WTC11 (cell line): ENCODE measurements around the gene PPP1R3F. TPM values are rescaled to one million over a fixed set of nuclear protein-coding genes. Genes with fewer than 3 reads are reported as not detected.

Source experiments
- ATAC-seq: fragments of 200-7000 bp; cut with Tn5 transposase; 2 replicates; pipeline ENCODE4 v1.10.0; 2021; ENCODE audit warnings: mild to moderate bottlenecking, moderate library complexity
- CTCF ChIA-PET: fragments of 300-600 bp; sonication (Branson Sonifier 250); formaldehyde crosslinking; loops from one replicate; lab custom pipeline; 2021; ENCODE audit warnings: antibody characterized with exemption; lab: Charles Lee
- POLR2A ChIA-PET: fragments of 350-600 bp; sonication (Branson Sonifier 250); formaldehyde crosslinking; loops from one replicate; lab custom pipeline; 2021; ENCODE audit warnings: antibody characterized with exemption; lab: Charles Lee
- DNase-seq: peaks from one replicate; pipeline ENCODE4 v3.0.0; 2021; ENCODE audit warnings: low spot score
- H3K27ac Mint-ChIP-seq: 2 replicates; pipeline ENCODE4 v1.8.0; 2021; ENCODE audit warnings: mixed read lengths
- H3K27me3 Mint-ChIP-seq: 2 replicates; pipeline ENCODE4 v1.8.0; 2021; ENCODE audit warnings: low read depth, mild to moderate bottlenecking, moderate library complexity, mixed read lengths
- H3K36me3 Mint-ChIP-seq: 2 replicates; pipeline ENCODE4 v1.8.0; 2021; ENCODE audit warnings: mixed read lengths
- H3K4me1 Mint-ChIP-seq: 2 replicates; pipeline ENCODE4 v1.8.0; 2022; ENCODE audit warnings: mixed read lengths
- H3K4me3 Mint-ChIP-seq: 2 replicates; pipeline ENCODE4 v1.8.0; 2021; ENCODE audit warnings: mild to moderate bottlenecking, moderate library complexity, mixed read lengths
- H3K9me3 Mint-ChIP-seq: 2 replicates; pipeline ENCODE4 v1.8.0; 2021; ENCODE audit warnings: mixed read lengths
- ATF2 ChIP-seq: sonication (generic); formaldehyde crosslinking; IDR thresholded peaks from 2 replicates; pipeline ENCODE4 v1.8.1; 2022; ENCODE audit warnings: low read depth, missing genetic modification reagents, borderline replicate concordance
- CREM ChIP-seq: sonication (generic); formaldehyde crosslinking; IDR thresholded peaks from 2 replicates; pipeline ENCODE4 v1.8.1; 2022; ENCODE audit warnings: mild to moderate bottlenecking, missing genetic modification reagents, moderate library complexity
- FOXJ3 ChIP-seq: sonication (generic); formaldehyde crosslinking; IDR thresholded peaks from 2 replicates; pipeline ENCODE4 v1.9.0; 2021; ENCODE audit warnings: missing genetic modification reagents, mild to moderate bottlenecking, borderline replicate concordance
- FOXP4 ChIP-seq: sonication (generic); formaldehyde crosslinking; IDR thresholded peaks from 2 replicates; pipeline ENCODE4 v1.8.0; 2022; ENCODE audit warnings: mild to moderate bottlenecking, missing genetic modification reagents
- GRHL2 ChIP-seq: fragments of 250-450 bp; sonication (Bioruptor Pico); IDR thresholded peaks from 2 replicates; pipeline ENCODE4 v1.8.0; 2022; ENCODE audit warnings: mild to moderate bottlenecking, moderate library complexity; ENCODE audit not compliant: insufficient replicate concordance, severe bottlenecking
- MXD4 ChIP-seq: fragments of 250-450 bp; sonication (Bioruptor Pico); IDR thresholded peaks from 2 replicates; pipeline ENCODE4 v1.8.0; 2021; ENCODE audit warnings: mild to moderate bottlenecking, moderate library complexity, borderline replicate concordance
- NFE2L1 ChIP-seq: sonication (generic); formaldehyde crosslinking; IDR thresholded peaks from 2 replicates; pipeline ENCODE4 v1.8.1; 2023; ENCODE audit warnings: missing genetic modification reagents
- NFYB ChIP-seq: sonication (generic); formaldehyde crosslinking; conservative IDR thresholded peaks from 2 replicates; pipeline ENCODE4 v1.8.0; 2022; ENCODE audit warnings: low read depth, missing genetic modification reagents
- NR2C2 ChIP-seq: sonication (generic); formaldehyde crosslinking; IDR thresholded peaks from 2 replicates; pipeline ENCODE4 v1.8.0; 2022; ENCODE audit warnings: mild to moderate bottlenecking, missing genetic modification reagents
- NR3C1 ChIP-seq: sonication (generic); formaldehyde crosslinking; conservative IDR thresholded peaks from 2 replicates; pipeline ENCODE4 v1.8.1; 2023; ENCODE audit warnings: low read depth, mild to moderate bottlenecking, missing genetic modification reagents
- RORB ChIP-seq: fragments of 250-450 bp; sonication (Bioruptor Pico); IDR thresholded peaks from 2 replicates; pipeline ENCODE4 v1.9.0; 2021; ENCODE audit warnings: mild to moderate bottlenecking
- SMAD4 ChIP-seq: sonication (generic); formaldehyde crosslinking; IDR thresholded peaks from 2 replicates; pipeline ENCODE4 v1.8.0; 2022; ENCODE audit warnings: mild to moderate bottlenecking, missing genetic modification reagents
- SP1 ChIP-seq: sonication (generic); formaldehyde crosslinking; conservative IDR thresholded peaks from 2 replicates; pipeline ENCODE4 v1.8.1; 2022; ENCODE audit warnings: missing genetic modification reagents
- TCF7 ChIP-seq: sonication (generic); formaldehyde crosslinking; IDR thresholded peaks from 2 replicates; pipeline ENCODE4 v1.8.0; 2022; ENCODE audit warnings: mild to moderate bottlenecking, low read depth, missing genetic modification reagents, moderate library complexity
- ZBTB21 ChIP-seq: sonication (generic); formaldehyde crosslinking; IDR thresholded peaks from 2 replicates; pipeline ENCODE4 v1.8.1; 2023; ENCODE audit warnings: mild to moderate bottlenecking, missing genetic modification reagents, borderline replicate concordance
- ZBTB43 ChIP-seq: sonication (generic); formaldehyde crosslinking; IDR thresholded peaks from 2 replicates; pipeline ENCODE4 v1.8.1; 2023; ENCODE audit warnings: mild to moderate bottlenecking, missing genetic modification reagents
- ZNF281 ChIP-seq: sonication (generic); formaldehyde crosslinking; IDR thresholded peaks from 2 replicates; pipeline ENCODE4 v1.8.0; 2023; ENCODE audit warnings: mild to moderate bottlenecking, missing genetic modification reagents
- ZNF425 ChIP-seq: fragments of 250-450 bp; sonication (Bioruptor Pico); conservative IDR thresholded peaks from 2 replicates; pipeline ENCODE4 v1.9.0; 2021; ENCODE audit warnings: mild to moderate bottlenecking
- ZNF671 ChIP-seq: fragments of 250-450 bp; sonication (Bioruptor Pico); IDR thresholded peaks from 2 replicates; pipeline ENCODE4 v1.8.0; 2021; ENCODE audit warnings: mild to moderate bottlenecking
- total RNA-seq: library from RNA; stranded (reverse); gene quantifications from 3 replicates; pipeline ENCODE4 v1.2.3, GENCODE V29; 2021

Gene PPP1R3F
- total RNA-seq, 1 experiment from 2014 or later = 7.0 TPM

- H3K36me3 Mint-ChIP-seq = peaks cover 8% of the 10 kb centered on the region; the same call in 1 of the 2 replicates
- peaks cover 22% of the 10 kb centered on the region for H3K4me1 Mint-ChIP-seq
- ChIA-PET POLR2A (interaction anchor here (0.6 to 1.4 kb wide), 5 partner anchors 38 to 592 kb away, joined by 3 to 5 read pairs (median 4); no protein-coding TSS in a partner anchor), CTCF (interaction anchor here (0.6 to 1.3 kb wide), 10 partner anchors 13 to 127 kb away, joined by 3 to 13 read pairs (median 4); no protein-coding TSS in a partner anchor)
- no peaks in the 10 kb centered on the region for H3K27me3 Mint-ChIP-seq
- no peak for ATAC-seq
- no peaks in the 10 kb centered on the region for H3K9me3 Mint-ChIP-seq
- H3K4me3 Mint-ChIP-seq = peak overlapping the region; percentile 95
- DNase-seq = no peak
- H3K27ac Mint-ChIP-seq = peak overlapping the region; percentile 96
- TF ChIP-seq NR2C2 = no peak
Measured at GRCh38 chrX:49268702-49269009, 937 bp upstream of the PPP1R3F start.

GRCh38 chrX:49269010-49269766 is 405 bp upstream of the PPP1R3F start:
- peak overlapping the region; percentile 100 for H3K27ac Mint-ChIP-seq
- H3K27me3 Mint-ChIP-seq = no peaks in the 10 kb centered on the region
- H3K4me3 Mint-ChIP-seq = peak overlapping the region; percentile 95
- DNase-seq (peak; percentile 89), ATAC-seq (peak; percentile 89)
- POLR2A ChIA-PET = interaction anchor here (0.6 to 1.4 kb wide), 6 partner anchors 39 to 593 kb away, joined by 3 to 5 read pairs (median 4); no protein-coding TSS in a partner anchor
- no peaks in the 10 kb centered on the region for H3K9me3 Mint-ChIP-seq
- peaks cover 22% of the 10 kb centered on the region for H3K4me1 Mint-ChIP-seq
- TF ChIP-seq ZNF671 (CRISPR knock-in tag) (no peak), NR3C1 (CRISPR knock-in tag) (no peak), ZBTB43 (no peak), GRHL2 (no peak), FOXP4 (no peak), NFE2L1 (CRISPR knock-in tag) (no peak), NFYB (CRISPR knock-in tag) (peak; percentile 81), TCF7 (CRISPR knock-in tag) (no peak), SMAD4 (CRISPR knock-in tag) (no peak), ZBTB21 (no peak), SP1 (CRISPR knock-in tag) (peak; percentile 45), ZNF425 (CRISPR knock-in tag) (no peak), MXD4 (CRISPR knock-in tag) (no peak), RORB (CRISPR knock-in tag) (no peak), FOXJ3 (no peak), ZNF281 (CRISPR knock-in tag) (no peak), ATF2 (CRISPR knock-in tag) (no peak), CREM (CRISPR knock-in tag) (peak; percentile 61; the same call in 1 of the 2 replicates)
- TF ChIP-seq, all 79 proteins: peak for 3
- CTCF ChIA-PET = interaction anchor here (0.6 to 1.3 kb wide), 10 partner anchors 12 to 127 kb away, joined by 3 to 13 read pairs (median 4); no protein-coding TSS in a partner anchor
- H3K36me3 Mint-ChIP-seq = peaks cover 8% of the 10 kb centered on the region; the same call in 1 of the 2 replicates
